Glomerular visceral epithelial cell (primary cell): ENCODE results near the gene UBQLN4.

Experiments
- DNase-seq: peaks from one replicate; pipeline ENCODE4 v3.0.0-alpha.2; 2016; ENCODE audit errors: extremely low spot score

Gene UBQLN4

DNA sequence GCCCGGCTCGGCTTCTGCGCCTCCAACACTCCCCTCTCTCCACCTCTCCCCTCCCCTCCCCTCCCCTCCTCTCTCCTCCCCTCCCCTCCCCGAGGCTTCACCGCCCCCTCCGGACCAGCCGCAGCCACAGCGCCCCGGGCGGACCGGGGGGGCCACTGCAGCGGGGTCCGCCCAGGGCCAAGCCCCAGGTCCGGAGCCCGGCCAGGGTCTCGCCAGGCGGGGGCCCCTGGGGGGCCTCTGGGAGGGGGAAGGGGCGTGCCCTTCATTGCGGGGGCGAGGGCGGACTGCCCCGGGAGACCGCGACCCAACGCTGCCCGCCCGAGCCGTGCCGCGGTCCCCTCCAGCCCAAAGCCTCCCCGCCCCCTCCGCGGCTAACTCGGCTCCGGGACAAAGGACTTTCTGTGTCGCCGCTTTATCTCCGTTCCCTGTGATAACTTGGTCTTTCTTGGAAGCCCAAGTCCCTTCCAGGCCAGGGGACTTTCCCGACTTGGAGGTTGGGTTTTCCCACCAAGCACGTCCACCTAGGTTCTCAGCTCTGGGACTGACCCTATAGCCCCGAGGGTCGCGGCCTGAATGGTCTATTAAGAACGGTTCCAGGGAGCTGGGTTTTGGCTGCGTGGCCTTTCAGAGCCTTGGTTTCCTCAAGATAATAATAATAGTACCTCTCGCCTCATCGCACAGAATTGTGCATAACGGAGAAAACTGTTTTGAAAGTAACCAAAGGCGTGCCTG is at the start of gene UBQLN4:
Gene UBQLN4, minus strand, starts transcription at position 31 of the 732 bp plus-strand sequence. CDS start 97 bp downstream, outside the sequence.
- peak; percentile 91 for DNase-seq

DNA sequence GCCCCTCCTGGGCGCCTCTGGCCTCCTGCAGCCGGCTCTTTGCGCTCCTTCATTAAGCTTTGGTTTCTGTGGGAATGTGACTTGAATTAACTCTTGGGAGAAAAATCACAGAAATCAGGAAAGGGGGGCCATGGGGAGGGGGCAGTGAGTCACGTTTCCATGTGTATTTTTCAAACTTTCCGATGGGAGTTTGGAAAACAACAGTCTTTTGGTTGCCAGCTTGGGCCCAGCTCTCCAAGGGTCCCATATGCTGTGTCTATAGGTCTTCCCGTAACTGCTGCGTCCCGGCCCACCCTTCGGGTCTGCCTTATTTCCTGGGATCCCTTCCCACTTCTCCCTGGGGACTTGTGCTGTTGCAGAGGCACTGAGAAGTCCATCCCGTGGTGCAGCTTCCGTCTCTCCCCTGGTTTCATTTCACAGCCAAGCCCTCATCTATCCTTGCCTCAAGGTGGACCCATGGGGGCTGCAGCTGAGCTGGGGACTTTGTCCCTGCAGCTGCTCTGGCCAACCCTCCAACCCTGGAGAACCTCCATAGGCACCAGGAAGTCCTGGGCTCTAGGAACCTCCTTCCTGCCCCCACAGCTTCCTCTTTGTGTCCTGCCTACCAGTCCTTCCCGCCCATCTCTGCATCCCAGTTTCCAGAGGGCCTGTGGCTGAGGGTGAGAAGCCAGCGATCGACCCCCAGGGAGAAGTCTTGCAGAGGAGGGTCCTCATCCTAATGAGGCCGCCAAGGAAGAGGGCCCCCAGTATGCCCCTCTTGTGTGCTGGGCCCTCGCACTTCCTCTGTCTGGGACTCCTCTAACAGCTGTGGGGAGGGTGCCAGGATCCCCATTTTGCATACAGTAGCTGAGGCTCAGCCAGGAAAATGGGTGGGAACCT is 49.3 kb upstream of the UBQLN4 start:
- DNase-seq, result no peak

DNA sequence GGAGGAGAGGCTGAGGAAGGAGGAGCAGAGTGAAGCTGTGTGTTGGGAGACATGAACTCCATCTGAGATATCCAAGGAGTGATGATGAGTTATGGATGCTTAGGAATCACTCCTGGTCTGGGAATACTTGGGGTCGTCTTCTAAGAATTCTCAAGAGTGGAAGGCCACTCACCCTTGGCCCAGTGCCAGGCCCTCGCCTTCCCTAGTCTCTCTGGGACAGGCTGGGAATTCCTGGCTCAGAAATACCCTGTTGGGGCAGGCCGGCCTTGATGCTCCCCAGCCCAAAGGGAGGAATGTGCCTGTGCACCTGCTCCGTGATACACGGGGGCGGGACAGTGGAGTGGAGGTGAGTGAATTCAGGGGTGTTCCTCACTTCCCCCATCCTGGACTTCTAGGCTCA is 48.3 kb upstream of the UBQLN4 start:
- no peak for DNase-seq

DNA sequence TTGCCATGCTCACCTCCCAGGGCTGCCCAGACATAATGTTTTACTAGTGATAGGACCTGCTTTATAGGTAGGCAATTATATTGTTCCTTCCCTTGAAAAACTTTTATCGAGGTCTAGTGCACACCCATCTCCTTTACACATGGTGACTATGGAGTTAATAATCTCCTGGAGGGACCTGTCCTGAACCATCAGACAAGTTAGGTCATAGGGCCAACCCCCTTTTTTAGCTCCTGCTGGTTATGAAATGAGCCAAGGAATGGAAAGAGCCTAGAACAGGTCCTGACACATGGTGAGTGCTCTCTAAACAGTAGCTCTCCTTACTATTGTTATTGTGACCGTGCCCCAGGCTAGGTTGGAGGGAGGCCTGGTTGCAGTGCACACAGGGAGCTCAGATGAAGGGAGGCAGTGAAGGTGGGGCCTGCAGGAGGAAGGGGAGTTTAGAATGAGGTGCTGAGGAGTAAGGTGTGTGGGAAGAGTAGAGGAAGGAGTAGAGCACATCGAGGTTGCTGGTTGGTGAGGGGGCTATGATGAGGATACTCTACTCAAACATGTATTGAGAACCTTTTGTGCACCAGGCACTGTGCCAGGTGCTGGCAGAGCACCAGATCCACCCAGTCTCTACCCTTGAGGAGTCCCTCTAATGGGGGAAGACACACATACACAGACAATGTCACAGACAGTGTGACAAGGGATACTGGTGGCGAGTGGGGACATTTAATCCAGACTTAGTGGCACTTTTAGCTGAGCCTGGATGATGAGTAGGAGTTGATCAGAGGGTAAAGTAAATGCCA is 46.8 kb upstream of the UBQLN4 start:
- no peak for DNase-seq

DNA sequence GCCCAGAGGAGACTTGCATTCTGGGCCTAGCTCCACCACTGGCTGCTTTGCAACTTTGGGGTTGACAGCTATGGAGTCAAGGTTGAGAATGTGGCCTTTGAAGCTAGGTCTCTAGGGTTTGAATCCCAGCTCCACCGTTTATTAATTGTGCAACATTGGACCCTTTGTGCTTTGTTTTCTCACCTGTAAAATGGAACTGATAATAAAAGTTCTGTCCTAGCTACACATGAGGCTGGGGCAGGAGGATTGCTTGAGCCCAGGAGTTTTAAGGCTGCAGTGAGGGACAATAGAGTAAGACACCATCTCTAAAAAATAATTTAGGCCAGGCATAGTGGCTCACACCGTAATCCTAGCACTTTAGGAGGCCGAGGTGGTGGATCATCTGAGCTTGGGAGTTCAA is 45.7 kb upstream of the UBQLN4 start:
- DNase-seq, result no peak

DNA sequence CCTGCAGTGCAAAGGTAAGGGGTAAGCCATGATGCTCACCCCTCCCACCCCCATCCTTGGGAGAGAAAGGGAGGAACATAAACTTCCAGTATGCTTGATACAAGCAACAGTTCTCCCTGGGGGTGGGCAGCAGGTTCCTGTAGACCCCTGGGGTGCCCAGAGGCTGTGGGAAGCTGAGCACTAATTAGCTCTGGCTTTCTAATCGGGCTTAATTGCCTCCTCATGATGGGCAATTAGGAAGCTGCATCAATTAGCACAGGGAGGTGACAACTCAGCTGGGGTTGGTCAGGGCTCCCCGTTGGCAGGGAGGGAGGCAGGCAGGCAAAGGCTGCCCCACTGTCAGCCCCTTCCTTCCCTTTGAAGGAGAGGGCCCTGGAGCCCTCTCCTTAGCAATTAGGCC is 45.2 kb upstream of the UBQLN4 start:
- DNase-seq, result no peak

DNA sequence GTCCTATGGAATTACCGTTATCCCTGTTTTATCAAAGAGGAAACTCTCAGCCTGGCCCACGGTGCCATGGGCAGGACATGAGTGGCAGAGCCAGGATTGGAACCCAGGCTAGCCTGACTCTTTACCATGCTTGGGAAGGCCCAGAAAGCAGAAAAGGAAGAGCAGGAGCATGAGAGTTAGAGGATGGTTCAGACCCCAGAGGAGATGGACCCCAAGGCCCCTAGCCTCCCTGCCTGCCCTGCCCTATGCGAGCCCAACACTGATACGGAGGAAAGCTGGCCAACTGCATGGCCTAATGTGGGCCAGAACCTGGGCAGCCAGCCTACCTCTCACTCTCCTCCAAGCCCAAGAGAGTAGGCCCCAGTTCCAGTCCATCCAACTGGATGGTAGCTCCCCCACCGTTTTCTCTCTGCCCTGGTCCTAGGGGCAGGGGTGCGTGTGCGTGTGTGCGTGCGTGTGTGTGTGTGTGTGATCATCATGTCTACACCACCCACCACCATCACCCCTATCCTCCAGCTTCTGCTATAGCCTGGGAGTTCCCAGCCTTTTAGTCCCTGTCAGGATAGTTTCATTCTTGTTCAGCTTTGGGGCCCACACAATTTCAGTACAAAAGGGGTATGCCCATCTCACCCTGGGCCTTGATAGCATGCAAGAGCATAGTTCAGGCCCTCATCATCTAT is 44.0 kb upstream of the UBQLN4 start:
- no peak for DNase-seq

DNA sequence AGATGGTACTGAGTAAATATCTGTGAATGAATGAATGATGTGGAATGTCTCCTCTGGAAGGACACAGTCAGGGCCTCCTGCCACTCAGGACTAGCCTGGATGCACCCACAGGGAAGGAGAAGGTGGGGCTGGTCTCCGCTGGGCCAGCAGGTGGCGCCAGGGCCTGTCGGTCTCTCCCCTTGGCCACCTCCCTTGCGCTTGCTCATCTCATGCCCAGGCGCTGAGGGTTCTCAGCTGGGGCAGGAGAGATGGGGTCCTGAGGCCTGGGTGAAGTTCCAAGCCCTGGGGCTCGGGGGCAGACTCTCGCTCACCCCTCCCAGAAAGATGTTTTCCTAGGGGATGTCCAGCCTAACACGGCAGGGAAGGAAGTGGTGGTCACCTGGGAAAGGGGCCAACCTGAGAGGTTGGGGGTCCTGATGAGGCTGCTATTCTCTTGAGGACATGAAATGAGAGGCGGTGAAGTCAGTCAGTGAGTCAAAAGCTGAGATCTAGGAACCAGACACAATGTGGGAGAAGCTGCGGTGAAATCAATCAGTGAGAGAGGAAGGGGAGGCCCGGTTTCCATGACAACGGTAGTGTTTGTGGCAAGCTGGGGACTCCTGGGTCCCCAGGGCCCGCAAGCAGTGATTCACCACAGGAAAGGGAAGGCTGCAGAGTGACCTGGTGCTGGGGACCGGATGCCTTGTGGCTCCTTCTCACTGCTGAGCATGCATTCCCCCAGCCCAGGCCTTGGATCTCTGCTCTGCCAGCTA is 43.2 kb upstream of the UBQLN4 start:
- peak; percentile 85 for DNase-seq

DNA sequence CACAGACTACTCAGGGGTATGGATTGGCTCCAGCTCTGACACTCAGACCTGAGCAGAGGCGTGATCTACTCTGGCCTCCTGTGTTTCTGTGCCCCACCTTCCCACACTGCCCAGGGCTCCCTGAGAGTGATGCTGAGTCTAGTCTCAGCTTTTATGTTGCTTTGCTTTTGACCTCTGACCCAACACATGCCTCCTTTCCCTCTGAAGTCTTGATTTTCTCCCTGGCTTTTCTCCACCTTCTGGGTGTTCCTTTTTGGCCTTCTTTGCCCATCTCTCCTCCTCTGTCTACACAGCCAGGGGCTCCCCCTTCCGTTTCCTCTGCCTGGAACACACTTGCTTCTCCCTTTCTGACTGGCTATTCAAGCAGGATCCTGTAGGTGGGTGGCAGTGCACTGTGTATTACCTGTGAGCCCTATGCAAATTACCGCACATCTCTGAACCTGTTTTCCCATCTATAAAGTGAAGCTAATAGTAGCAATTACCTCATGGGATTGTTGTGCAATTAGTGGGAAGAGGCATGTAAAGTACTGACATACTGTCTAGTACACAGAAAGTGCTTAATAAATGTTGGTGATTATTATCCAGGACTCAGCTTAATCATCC is 42.4 kb upstream of the UBQLN4 start:
- no peak for DNase-seq

DNA sequence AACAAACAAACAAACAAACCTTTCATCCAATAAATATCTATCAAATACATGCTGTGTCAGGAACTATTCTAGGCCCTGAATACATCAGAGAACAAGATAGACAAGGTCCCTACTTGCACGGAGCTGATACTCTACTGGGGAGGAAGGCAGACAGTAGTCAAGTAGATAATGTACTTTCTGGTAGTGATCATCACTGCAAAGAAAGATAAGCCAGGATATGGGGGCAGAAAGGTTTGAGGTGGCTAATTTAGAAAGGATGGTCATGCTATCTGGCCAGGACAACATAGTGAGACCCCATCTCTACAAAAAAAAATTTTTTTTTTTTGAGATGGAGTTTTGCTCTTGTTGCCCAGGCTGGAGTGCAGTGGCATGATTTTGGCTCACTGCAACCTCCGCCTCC is 38.0 kb upstream of the UBQLN4 start:
- no peak for DNase-seq

DNA sequence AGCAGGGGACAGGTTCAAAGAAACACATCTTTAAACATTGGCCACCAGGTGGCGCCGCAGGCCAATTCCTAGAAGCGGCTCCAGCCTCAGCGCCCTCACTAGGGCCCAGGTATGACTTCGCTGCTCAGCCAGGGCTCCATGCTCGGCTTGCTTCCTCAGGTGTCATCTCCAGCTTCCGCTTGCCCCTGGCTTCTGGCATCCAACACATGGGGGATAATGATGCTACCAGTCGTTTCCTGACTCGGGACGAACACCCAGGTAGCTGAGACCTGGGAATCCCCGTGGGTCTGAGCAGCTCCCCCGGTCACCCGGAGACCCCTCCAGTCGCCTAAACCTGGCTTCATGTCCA is 37.2 kb upstream of the UBQLN4 start:
- DNase-seq, result peak; percentile 88

DNA sequence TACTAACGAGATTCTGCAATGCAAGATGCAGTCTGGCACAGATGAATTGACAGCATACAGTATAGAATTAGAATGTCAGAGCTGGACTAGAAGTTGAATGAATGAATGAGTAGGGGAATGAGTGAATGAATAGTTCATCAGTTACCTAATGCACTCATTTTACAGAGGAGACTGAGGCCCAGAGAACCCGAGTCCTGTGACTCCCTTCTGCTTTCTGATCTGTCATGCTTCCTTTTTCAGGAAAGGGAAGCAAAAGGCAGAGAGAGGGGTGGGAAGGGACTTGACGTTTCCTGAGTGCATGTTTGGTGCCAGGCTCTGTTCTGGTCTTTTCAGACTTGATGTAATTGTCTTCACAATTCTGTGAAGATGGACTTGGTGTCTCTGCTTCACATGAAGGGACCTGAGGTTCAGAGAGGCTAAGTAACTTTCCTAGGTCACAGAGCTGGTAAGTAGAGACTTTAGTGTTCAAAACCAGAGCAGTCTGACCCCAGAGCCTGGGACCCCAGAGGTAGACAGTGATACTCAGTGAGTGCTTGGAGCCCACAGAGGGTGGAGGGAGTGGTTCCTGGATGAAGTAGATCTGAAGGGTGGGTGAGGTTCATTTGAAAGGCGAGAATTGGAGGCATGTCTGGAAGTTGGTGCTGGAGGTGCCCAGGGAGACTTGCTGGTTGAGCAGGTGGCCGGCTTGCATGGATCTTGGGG is 36.7 kb upstream of the UBQLN4 start:
- no peak for DNase-seq

DNA sequence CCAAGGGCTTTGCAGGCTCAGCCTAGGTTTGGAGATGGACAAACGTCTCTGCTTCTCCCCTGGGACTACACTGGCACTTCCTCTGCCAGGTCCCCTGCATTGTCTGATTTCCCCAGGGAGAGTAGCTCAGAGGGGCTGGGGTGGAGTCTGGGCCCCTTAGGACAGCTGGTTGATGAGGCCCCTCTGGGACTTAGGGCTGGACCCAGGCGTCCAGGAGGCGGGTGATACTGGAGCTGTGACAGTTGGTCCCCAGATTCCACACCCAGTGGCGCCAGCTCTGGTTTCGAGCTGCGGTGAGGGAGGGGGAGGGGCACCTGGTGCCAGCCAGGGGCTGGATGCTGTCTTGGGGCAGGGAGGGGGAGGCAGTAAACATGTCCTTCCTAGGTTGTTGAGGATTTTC is 36.1 kb upstream of the UBQLN4 start:
- no peak for DNase-seq

DNA sequence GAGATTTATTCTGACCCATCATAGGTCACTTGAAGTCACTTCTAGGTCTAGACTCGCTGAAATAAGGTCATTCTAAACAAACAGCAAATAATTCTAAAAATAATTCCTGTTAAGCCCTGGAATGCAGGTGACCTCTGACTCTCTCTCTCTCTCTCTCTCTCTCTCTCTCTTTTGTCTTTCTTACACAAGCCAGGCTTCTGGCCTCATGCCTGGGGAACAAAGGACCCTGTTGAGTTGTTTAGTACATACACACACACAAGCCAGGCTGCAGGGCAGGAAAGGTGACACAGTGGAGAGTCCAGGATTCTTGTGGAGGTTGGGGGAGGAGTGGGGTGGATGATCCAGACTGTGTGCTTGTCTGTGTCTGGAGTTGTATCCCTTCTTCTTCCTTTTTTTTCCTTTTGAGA is 32.7 kb upstream of the UBQLN4 start:
- DNase-seq, result no peak

DNA sequence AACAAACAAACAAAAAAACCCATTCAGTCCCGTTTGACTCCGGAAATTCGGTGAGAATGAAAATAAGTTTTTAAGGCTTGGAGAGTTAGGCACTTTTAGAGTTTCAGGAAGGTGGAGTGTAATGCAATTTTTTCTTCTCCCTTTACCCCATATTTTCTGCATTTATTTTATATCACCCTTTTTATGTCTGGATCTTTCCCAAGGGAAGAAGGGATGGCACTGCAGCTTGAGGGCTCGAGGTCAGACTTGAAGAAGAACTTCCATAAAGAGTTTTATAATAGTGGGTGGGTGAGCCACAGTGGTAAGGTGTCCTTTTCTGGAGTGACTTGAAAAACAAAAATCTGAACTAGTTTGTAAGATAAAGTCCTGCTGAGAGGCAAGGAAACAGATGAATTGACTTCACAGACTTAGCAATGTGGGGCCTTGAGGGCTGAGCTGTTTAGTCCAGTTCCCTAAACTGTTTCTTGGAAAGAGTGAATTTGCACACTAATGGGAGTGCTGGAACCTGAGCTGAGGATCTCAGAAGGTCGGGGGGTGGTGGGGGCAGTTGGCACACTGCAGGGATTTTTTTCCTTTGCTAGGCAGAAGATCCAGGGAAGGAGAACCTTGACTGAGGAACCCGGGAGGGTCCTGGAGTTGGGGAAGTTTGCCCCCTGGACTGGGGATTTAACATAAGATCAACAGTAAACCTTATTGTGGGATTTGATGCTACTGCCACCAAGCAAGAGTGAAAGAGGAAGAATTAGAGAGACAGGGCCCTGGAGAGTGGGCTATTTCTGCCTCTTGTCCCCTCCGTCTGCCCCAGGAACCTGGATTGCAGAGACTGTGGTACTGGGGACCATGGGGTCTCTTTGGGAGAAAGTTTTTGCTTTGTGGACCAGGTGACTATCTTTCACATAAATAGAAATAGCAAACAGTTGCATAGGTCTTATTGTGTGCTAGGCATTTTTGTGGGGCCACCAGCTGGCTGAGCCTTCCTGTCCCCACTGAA is 30.5 kb upstream of the UBQLN4 start:
- DNase-seq, result no peak

DNA sequence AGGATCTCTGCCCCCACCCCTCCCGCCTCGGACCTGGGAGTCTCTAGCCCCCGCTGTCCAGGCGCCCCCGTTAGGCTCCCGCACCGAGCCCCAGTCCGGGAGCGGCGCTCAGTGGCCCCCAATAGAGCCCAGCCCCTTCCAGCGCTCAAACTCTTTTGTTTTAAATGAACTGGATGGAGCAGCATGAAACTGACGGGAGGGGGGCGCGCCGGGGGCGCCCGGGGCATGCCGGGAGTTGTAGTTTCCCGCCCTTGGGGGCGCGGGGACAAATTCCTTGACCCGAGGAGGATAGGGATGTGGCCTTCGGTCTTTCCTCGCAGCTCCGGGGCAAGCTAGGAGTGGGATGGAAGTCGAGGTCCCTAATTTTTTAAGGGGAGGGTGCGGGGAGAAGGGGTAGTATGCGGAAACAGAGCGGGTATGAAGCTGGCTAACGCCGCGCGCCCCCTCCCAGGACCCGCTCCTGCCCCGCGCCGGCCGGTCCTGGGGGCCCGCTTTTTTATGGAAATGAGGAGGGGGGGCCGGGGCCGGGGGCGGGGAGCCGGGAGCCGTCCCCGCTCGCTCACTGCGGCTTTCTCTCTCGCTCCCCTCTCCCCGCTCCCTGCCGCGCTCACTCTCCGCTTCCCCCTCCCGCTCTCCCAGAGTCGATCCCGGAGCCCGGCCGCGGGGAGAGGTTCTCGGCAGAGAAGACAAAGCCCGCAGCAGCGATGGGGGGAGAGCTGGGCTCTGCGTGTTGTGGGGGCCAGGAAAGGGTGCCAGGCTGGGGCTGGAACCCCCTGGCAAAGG is 28.9 kb upstream of the UBQLN4 start, which contains the start of gene MEX3A:
Gene MEX3A, minus strand, starts transcription at position 157 of the 783 bp plus-strand sequence. CDS start 467 bp downstream, outside the sequence.
- DNase-seq, result peak; percentile 77

DNA sequence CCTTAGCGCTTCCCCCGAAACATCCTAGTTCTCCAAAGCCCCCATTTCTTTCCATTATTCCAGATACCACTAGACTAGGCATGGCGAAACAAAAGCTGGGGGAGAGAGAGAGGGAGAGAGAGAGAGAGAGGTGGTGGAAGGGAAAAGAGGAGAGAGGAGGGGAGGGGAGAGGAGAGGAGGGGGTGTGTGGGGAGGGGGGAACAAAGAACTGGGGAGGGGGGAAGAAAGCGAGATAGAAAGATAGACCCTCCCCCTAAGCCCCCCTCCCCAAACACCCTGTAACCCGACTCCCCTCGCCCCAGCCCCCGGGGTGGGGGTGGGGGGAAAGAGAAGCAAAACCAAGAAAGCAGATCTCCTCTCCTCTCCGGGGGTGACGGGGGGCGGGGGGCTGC is 28.3 kb upstream of the UBQLN4 start:
- DNase-seq, result no peak
